Tibial nerve (tissue), 4 donors: ENCODE measurements around the gene HNF4A. TPM values are rescaled to one million over a fixed set of nuclear protein-coding genes. Genes with fewer than 3 reads are reported as not detected.
"Not testable (repeated sequence)": the region's sequence is repeated elsewhere in the genome, so short reads cannot be mapped to it uniquely, and the experiment has no call there.

Experiments
- DNase-seq, 2 donors: peaks; one replicate each; pipeline ENCODE4 v3.0.0-alpha.2; 2019; ENCODE audit warnings: low spot score in 2 of 2
- H3K27ac ChIP-seq, 4 donors: fragments of 200-600 bp; sonication (generic) in 3 of 4; one replicate each; pipeline ENCODE4 v1.5.1; 2017 to 2019; ENCODE audit warnings: mild to moderate bottlenecking in 1 of 4
- H3K27me3 ChIP-seq, 2 donors: fragments of 200-600 bp; sonication (generic) in 1 of 2; one replicate each; pipeline versions ENCODE4 v1.5.1 to v1.6.0; 2017 to 2019
- H3K36me3 ChIP-seq, 3 donors: fragments of 200-600 bp; sonication (generic); one replicate each; pipeline ENCODE4 v1.5.1; 2018 to 2019
- H3K4me1 ChIP-seq, 4 donors: fragments of 200-600 bp; sonication (generic) in 3 of 4; one replicate each; pipeline ENCODE4 v1.5.1; 2017 to 2019
- H3K4me3 ChIP-seq, 4 donors: fragments of 200-600 bp; sonication (generic) in 3 of 4; one replicate each; pipeline ENCODE4 v1.5.1; 2017 to 2019; ENCODE audit warnings: mild to moderate bottlenecking in 1 of 4, moderate library complexity in 1 of 4
- H3K9me3 ChIP-seq, 4 donors: fragments of 200-600 bp; sonication (generic) in 3 of 4; one replicate each; pipeline ENCODE4 v1.5.1; 2017 to 2019
- EP300 ChIP-seq, 2 donors: sonication (generic); formaldehyde crosslinking; IDR thresholded peaks; one replicate each; pipeline ENCODE4 v1.6.1; 2017; ENCODE audit warnings: antibody characterized with exemption in 2 of 2, mild to moderate bottlenecking in 1 of 2
- POLR2A ChIP-seq, 2 donors: fragments of 450-650 bp; IDR thresholded peaks; one replicate each; pipeline ENCODE4 v1.6.1; 2017; ENCODE audit warnings: antibody characterized with exemption in 2 of 2, mild to moderate bottlenecking in 2 of 2, moderate library complexity in 2 of 2
- WGBS, 2 donors: methylation state at CpG; one replicate each; pipeline ENCODE4 v1.1.5; 2018; 5-methylcytosine and 5-hydroxymethylcytosine counted together
- total RNA-seq, 4 donors: library from RNA; depleted of rRNA; stranded (reverse); fragments of >200 nt; gene quantifications; one replicate each; pipeline ENCODE4 v1.1.0, GENCODE V29; 2016
- TF ChIP-seq, protein P1 (sequence below), 5 experiments: fragments of 200-600 bp in 3 of 5; fragments of 450-650 bp in 2 of 5; sonication (generic) in 3 of 5; IDR thresholded peaks; one replicate each; pipeline ENCODE4 v1.5.1; 2016 to 2019; ENCODE audit warnings: antibody characterized with exemption in 5 of 5, mild to moderate bottlenecking in 3 of 5, moderate library complexity in 2 of 5

Gene HNF4A
- total RNA-seq, 4 donors from 2014 or later, result not detected

DNA sequence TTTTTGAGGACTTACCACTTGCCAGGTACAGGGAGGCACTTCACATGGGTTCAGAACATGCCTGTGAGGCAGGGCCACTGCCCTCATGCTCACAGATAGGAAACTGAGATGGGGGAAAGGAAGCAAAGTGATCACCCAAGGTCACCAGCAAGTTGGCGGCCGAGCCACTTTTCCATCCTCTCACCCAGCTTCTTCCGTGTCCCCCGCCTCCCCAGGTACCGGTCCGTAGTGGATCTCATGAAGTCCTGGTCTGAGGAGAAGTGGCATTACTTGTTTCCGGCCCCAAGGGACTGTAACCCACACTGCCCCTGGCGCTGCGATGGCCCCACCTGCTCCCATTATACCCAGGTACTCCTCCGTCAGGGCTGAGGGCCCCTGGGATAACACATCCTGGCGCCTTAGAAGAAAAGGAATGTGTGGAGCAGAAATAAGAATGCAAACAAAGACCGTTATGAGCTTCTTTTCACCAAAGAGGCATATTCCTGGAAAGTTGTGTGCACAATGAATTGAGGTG is 12.3 kb upstream of the HNF4A start:
- no peaks in the 10 kb centered on the region for H3K36me3 ChIP-seq
- H3K27ac ChIP-seq, result no peak overlapping the region
- peaks cover 0 to 1% of the 10 kb centered on the region in 2 donors for H3K27me3 ChIP-seq
- H3K9me3 ChIP-seq, result no peaks in the 10 kb centered on the region
- no peaks in the 10 kb centered on the region for H3K4me1 ChIP-seq
- TF ChIP-seq EP300 (IDR thresholded peaks at IDR 0.05) (no peak), POLR2A (IDR thresholded peaks at IDR 0.05) (no peak)
- TF ChIP-seq, protein P1, sequence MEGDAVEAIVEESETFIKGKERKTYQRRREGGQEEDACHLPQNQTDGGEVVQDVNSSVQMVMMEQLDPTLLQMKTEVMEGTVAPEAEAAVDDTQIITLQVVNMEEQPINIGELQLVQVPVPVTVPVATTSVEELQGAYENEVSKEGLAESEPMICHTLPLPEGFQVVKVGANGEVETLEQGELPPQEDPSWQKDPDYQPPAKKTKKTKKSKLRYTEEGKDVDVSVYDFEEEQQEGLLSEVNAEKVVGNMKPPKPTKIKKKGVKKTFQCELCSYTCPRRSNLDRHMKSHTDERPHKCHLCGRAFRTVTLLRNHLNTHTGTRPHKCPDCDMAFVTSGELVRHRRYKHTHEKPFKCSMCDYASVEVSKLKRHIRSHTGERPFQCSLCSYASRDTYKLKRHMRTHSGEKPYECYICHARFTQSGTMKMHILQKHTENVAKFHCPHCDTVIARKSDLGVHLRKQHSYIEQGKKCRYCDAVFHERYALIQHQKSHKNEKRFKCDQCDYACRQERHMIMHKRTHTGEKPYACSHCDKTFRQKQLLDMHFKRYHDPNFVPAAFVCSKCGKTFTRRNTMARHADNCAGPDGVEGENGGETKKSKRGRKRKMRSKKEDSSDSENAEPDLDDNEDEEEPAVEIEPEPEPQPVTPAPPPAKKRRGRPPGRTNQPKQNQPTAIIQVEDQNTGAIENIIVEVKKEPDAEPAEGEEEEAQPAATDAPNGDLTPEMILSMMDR (IDR thresholded peaks at IDR 0.05), result no peak
- 75 to 80% methylated on average over 12 of the region's 12 CpGs for WGBS, 2 donors
- DNase-seq, result no peak
- no peak overlapping the region for H3K4me3 ChIP-seq

DNA sequence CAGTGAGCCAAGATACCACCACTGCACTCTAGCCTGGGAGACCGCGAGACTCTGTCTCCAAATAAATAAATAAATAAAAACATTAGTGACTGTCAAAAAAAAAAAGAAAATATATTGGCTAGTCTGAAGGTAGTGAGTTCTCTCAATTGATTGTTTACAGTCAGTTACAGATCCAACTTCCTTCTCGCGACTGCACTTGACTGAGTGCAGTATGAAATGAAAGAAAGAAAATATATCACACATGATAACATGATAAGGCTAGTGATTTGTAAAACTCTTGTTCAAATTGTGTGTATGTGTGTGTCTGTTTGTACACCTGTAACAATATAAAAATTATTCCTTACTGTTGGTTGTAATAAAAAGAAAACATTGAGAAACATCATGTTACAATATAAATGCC is 10.8 kb upstream of the HNF4A start:
- WGBS, 2 donors, result 87 to 92% methylated on average over 4 of the region's 4 CpGs
- no peaks in the 10 kb centered on the region for H3K4me1 ChIP-seq
- no peak for DNase-seq
- H3K27me3 ChIP-seq, result no peaks in the 10 kb centered on the region
- H3K9me3 ChIP-seq, result no peaks in the 10 kb centered on the region
- TF ChIP-seq, protein P1 (IDR thresholded peaks at IDR 0.05), result no peak
- TF ChIP-seq POLR2A (IDR thresholded peaks at IDR 0.05) (no peak), EP300 (IDR thresholded peaks at IDR 0.05) (no peak)
- no peak overlapping the region for H3K4me3 ChIP-seq
- H3K27ac ChIP-seq, result no peak overlapping the region
- H3K36me3 ChIP-seq, result no peaks in the 10 kb centered on the region

DNA sequence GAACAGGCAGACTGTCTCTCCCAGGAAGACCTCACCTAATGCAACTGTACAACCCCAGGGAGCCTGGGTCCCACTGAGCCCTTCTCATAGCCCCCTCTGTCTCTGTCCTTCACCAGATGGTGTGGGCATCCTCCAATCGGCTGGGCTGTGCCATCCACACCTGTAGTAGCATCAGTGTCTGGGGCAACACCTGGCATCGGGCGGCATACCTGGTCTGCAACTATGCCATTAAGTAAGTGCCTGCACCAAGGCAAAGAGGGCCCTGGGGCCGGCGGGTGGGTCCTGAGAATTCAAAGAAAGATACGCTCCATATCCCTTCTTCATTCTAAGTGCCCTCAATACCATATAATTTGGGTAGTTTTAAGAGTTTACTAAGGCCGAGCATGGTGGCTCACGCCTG is 10.4 kb upstream of the HNF4A start:
- DNase-seq, result no peak

DNA sequence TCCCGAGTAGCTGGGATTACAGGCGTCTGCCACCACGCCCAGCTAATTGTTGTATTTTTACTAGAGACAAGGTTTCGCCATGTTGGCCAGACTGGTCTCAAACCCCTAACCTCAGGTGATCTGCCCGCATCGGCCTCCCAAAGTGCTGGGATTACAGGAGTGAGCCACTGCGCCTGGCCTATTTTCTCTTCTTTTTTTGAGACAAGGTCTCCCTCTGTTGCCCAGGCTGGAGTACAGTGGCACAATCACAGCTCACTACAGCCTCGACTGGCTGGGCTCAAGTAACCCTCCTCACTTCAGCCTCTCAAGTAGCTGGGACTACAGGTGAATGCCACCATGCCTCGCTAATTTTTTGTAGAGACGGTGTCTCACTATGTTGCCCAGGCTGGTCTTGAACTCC is 9.6 kb upstream of the HNF4A start:
- WGBS, 2 donors, result 89 to 91% methylated on average over 10 of the region's 10 CpGs
- H3K9me3 ChIP-seq, H3K4me3 ChIP-seq, H3K4me1 ChIP-seq, H3K36me3 ChIP-seq, H3K27ac ChIP-seq, H3K27me3 ChIP-seq, DNase-seq: not testable (repeated sequence)

More for the DNA sequence above, 10.4 kb upstream of the HNF4A start:
- 94 to 95% methylated on average over 8 of the region's 8 CpGs for WGBS, 2 donors
- H3K36me3 ChIP-seq, result no peaks in the 10 kb centered on the region
- H3K27me3 ChIP-seq, result no peaks in the 10 kb centered on the region
- H3K27ac ChIP-seq, result no peak overlapping the region
- H3K9me3 ChIP-seq, result no peaks in the 10 kb centered on the region
- TF ChIP-seq POLR2A (IDR thresholded peaks at IDR 0.05) (no peak), EP300 (IDR thresholded peaks at IDR 0.05) (no peak)
- TF ChIP-seq, protein P1 (IDR thresholded peaks at IDR 0.05), result no peak
- H3K4me3 ChIP-seq, result no peak overlapping the region
- H3K4me1 ChIP-seq, result no peaks in the 10 kb centered on the region

DNA sequence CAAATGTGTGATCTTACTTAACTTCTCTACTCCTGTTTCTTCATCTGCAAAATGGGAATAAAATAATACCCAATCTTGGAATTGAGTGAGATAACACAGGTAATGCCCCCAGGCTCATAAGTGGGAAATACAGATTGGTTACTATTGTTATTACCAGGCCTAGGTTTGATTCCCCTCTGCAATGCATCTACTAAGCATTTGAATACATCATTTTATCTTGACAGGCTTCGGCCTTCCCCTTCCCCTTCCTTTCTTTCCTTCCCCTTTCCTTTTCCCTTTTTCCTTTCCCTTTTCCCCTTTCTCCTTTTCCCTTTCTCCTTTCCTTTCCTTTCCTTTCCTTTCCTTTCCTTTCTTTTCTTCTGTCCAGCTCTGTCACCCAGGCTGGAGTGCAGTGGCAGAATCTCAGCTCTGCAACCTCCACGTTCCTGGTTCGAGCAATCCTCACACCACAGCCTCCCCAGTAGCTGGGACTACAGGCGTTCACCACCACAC is 7.3 kb upstream of the HNF4A start:
- Histone ChIP-seq H3K27ac (no peak overlapping the region), H3K4me3 (no peak overlapping the region), H3K36me3 (no peaks in the 10 kb centered on the region), H3K4me1 (no peaks in the 10 kb centered on the region), H3K27me3 (no peaks in the 10 kb centered on the region), H3K9me3 (no peaks in the 10 kb centered on the region)
- 90 to 91% methylated on average over 4 of the region's 4 CpGs for WGBS, 2 donors
- no peak for DNase-seq
- TF ChIP-seq POLR2A (IDR thresholded peaks at IDR 0.05) (no peak), EP300 (IDR thresholded peaks at IDR 0.05) (no peak)
- TF ChIP-seq, protein P1 (IDR thresholded peaks at IDR 0.05), result no peak

DNA sequence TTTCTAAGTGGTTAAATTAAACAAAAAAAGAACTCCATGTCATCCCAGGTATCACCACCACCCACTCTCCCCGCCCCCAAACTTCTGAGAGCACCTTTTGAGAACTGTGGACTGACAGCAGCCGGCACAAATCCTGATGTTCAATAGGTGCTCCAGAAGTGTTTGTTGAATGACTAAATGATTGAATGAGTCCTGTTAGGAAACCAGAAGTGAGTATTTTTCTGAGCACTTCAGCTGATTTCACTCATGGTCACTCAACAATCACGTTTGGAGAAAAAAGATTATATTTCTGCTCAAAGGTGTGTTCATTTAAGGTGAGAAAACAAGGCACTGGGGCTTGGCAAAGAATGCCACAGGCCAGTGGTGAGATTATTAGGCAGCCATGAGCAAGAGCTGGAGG is 6.2 kb upstream of the HNF4A start:
- 82 to 89% methylated on average over 3 of the region's 3 CpGs for WGBS, 2 donors
- H3K36me3 ChIP-seq, result no peaks in the 10 kb centered on the region
- H3K9me3 ChIP-seq, result no peaks in the 10 kb centered on the region
- H3K4me1 ChIP-seq, result no peaks in the 10 kb centered on the region
- TF ChIP-seq EP300 (IDR thresholded peaks at IDR 0.05), result no peak
- TF ChIP-seq POLR2A (IDR thresholded peaks at IDR 0.05), result no peak
- TF ChIP-seq, protein P1 (IDR thresholded peaks at IDR 0.05), result no peak
- no peak overlapping the region for H3K27ac ChIP-seq
- H3K4me3 ChIP-seq, result no peak overlapping the region
- no peaks in the 10 kb centered on the region for H3K27me3 ChIP-seq
- DNase-seq, result no peak
